GM21528 (cell line): ENCODE data around the gene BCAP29.

ENCODE experiments used
- ATAC-seq: cut with Tn5 transposase; IDR thresholded peaks from one replicate; pipeline ENCODE4 v1.9.1; 2021; ENCODE audit warnings: mild to moderate bottlenecking, moderate library complexity; ENCODE audit not compliant: unreplicated experiment, low FRiP score

BCAP29 gene

GRCh38 chr7:107581387-107582013 is 1.5 kb downstream of the BCAP29 start:
- ATAC-seq: no peak

GRCh38 chr7:107582875-107583274 is 2.8 kb downstream of the BCAP29 start:
- ATAC-seq: no peak

- no peak for ATAC-seq
Observed at GRCh38 chr7:107584716-107585115, 4.7 kb downstream of the BCAP29 start.

- ATAC-seq: no peak
Observed at GRCh38 chr7:107588529-107589130, 8.6 kb downstream of the BCAP29 start.

GRCh38 chr7:107591421-107591820 is 11.4 kb downstream of the BCAP29 start:
- ATAC-seq: no peak

GRCh38 chr7:107592361-107593024 is 12.4 kb downstream of the BCAP29 start:
- ATAC-seq: no peak

GRCh38 chr7:107593025-107593410 is 13.0 kb downstream of the BCAP29 start:
- no peak for ATAC-seq

GRCh38 chr7:107594961-107595737 is 15.1 kb downstream of the BCAP29 start:
- no peak for ATAC-seq

- no peak for ATAC-seq
Observed at GRCh38 chr7:107596881-107597581, 17.0 kb downstream of the BCAP29 start.

- no peak for ATAC-seq
Observed at GRCh38 chr7:107597582-107597916, 17.5 kb downstream of the BCAP29 start.

GRCh38 chr7:107597953-107598352 is 17.9 kb downstream of the BCAP29 start:
- ATAC-seq: no peak

- ATAC-seq: no peak
Observed at GRCh38 chr7:107599262-107599661, 19.2 kb downstream of the BCAP29 start.

- no peak for ATAC-seq
Observed at GRCh38 chr7:107600816-107601215, 20.8 kb downstream of the BCAP29 start.

- ATAC-seq: no peak
Observed at GRCh38 chr7:107605218-107605815, 25.3 kb downstream of the BCAP29 start.

GRCh38 chr7:107606303-107606702 is 26.3 kb downstream of the BCAP29 start:
- ATAC-seq: no peak

GRCh38 chr7:107609811-107610261 is 29.8 kb downstream of the BCAP29 start:
- ATAC-seq: no peak

- ATAC-seq: no peak
Observed at GRCh38 chr7:107610323-107610722, 30.3 kb downstream of the BCAP29 start.

GRCh38 chr7:107613439-107613838 is 33.4 kb downstream of the BCAP29 start:
- ATAC-seq: no peak

GRCh38 chr7:107613948-107614347 is 33.9 kb downstream of the BCAP29 start:
- no peak for ATAC-seq

GRCh38 chr7:107614425-107614824 is 34.4 kb downstream of the BCAP29 start:
- ATAC-seq: no peak
